AG09309 (cell line): ENCODE measurements around the gene AGRN.

Experiments
- DNase-seq: peaks from one replicate; pipeline ENCODE4 v3.0.0-alpha.2; 2010; ENCODE audit warnings: low read depth
- H3K4me3 ChIP-seq: 2 replicates; pipeline ENCODE4 v1.5.1; 2011; ENCODE audit warnings: mild to moderate bottlenecking, low read depth, low read length, moderate library complexity; ENCODE audit not compliant: control insufficient read depth
- CTCF ChIP-seq: IDR thresholded peaks from 2 replicates; pipeline ENCODE4 v1.5.1; 2011; ENCODE audit warnings: mild to moderate bottlenecking, low read depth, low read length, inconsistent platforms; ENCODE audit not compliant: insufficient read depth, control insufficient read depth; ENCODE audit errors: missing control alignments

AGRN gene

GRCh38 chr1:1085911-1086841 is 66.3 kb downstream of the AGRN start:
- no peak for DNase-seq
- no peak for TF ChIP-seq CTCF
- H3K4me3 ChIP-seq = no peak overlapping the region

- DNase-seq = no peak
- no peak for TF ChIP-seq CTCF
- H3K4me3 ChIP-seq = no peak overlapping the region
Measured at GRCh38 chr1:1086911-1087341, 67.0 kb downstream of the AGRN start.

- TF ChIP-seq CTCF = no peak
- DNase-seq = no peak
- no peak overlapping the region for H3K4me3 ChIP-seq
Measured at GRCh38 chr1:1087351-1088028, 67.6 kb downstream of the AGRN start.

GRCh38 chr1:1088029-1088800 is 68.3 kb downstream of the AGRN start:
- DNase-seq = no peak
- no peak for TF ChIP-seq CTCF
- no peak overlapping the region for H3K4me3 ChIP-seq

- TF ChIP-seq CTCF = no peak
- no peak for DNase-seq
- H3K4me3 ChIP-seq = no peak overlapping the region
Measured at GRCh38 chr1:1088801-1089680, 69.1 kb downstream of the AGRN start.
